WTC11 (cell line): ENCODE measurements around the gene NOX5. TPM values are rescaled to one million over a fixed set of nuclear protein-coding genes. Genes with fewer than 3 reads are reported as not detected.

ENCODE experiments used
- ATAC-seq: fragments of 200-7000 bp; cut with Tn5 transposase; 2 replicates; pipeline ENCODE4 v1.10.0; 2021; ENCODE audit warnings: mild to moderate bottlenecking, moderate library complexity
- CTCF ChIA-PET: fragments of 300-600 bp; sonication (Branson Sonifier 250); formaldehyde crosslinking; loops from one replicate; lab custom pipeline; 2021; ENCODE audit warnings: antibody characterized with exemption; lab: Charles Lee
- POLR2A ChIA-PET: fragments of 350-600 bp; sonication (Branson Sonifier 250); formaldehyde crosslinking; loops from one replicate; lab custom pipeline; 2021; ENCODE audit warnings: antibody characterized with exemption; lab: Charles Lee
- DNase-seq: peaks from one replicate; pipeline ENCODE4 v3.0.0; 2021; ENCODE audit warnings: low spot score
- H3K27ac Mint-ChIP-seq: 2 replicates; pipeline ENCODE4 v1.8.0; 2021; ENCODE audit warnings: mixed read lengths
- H3K27me3 Mint-ChIP-seq: 2 replicates; pipeline ENCODE4 v1.8.0; 2021; ENCODE audit warnings: low read depth, mild to moderate bottlenecking, moderate library complexity, mixed read lengths
- H3K36me3 Mint-ChIP-seq: 2 replicates; pipeline ENCODE4 v1.8.0; 2021; ENCODE audit warnings: mixed read lengths
- H3K4me1 Mint-ChIP-seq: 2 replicates; pipeline ENCODE4 v1.8.0; 2022; ENCODE audit warnings: mixed read lengths
- H3K4me3 Mint-ChIP-seq: 2 replicates; pipeline ENCODE4 v1.8.0; 2021; ENCODE audit warnings: mild to moderate bottlenecking, moderate library complexity, mixed read lengths
- H3K9me3 Mint-ChIP-seq: 2 replicates; pipeline ENCODE4 v1.8.0; 2021; ENCODE audit warnings: mixed read lengths
- CREM ChIP-seq: sonication (generic); formaldehyde crosslinking; IDR thresholded peaks from 2 replicates; pipeline ENCODE4 v1.8.1; 2022; ENCODE audit warnings: mild to moderate bottlenecking, missing genetic modification reagents, moderate library complexity
- FOXJ3 ChIP-seq: sonication (generic); formaldehyde crosslinking; IDR thresholded peaks from 2 replicates; pipeline ENCODE4 v1.9.0; 2021; ENCODE audit warnings: missing genetic modification reagents, mild to moderate bottlenecking, borderline replicate concordance
- FOXP1 ChIP-seq: sonication (generic); formaldehyde crosslinking; IDR thresholded peaks from 2 replicates; pipeline ENCODE4 v1.8.0; 2022; ENCODE audit warnings: missing genetic modification reagents, mild to moderate bottlenecking, moderate library complexity, borderline replicate concordance
- NFE2L1 ChIP-seq: sonication (generic); formaldehyde crosslinking; IDR thresholded peaks from 2 replicates; pipeline ENCODE4 v1.8.1; 2023; ENCODE audit warnings: missing genetic modification reagents
- NFYB ChIP-seq: sonication (generic); formaldehyde crosslinking; conservative IDR thresholded peaks from 2 replicates; pipeline ENCODE4 v1.8.0; 2022; ENCODE audit warnings: low read depth, missing genetic modification reagents
- NR3C1 ChIP-seq: sonication (generic); formaldehyde crosslinking; conservative IDR thresholded peaks from 2 replicates; pipeline ENCODE4 v1.8.1; 2023; ENCODE audit warnings: low read depth, mild to moderate bottlenecking, missing genetic modification reagents
- OVOL2 ChIP-seq: fragments of 250-450 bp; sonication (Bioruptor Pico); IDR thresholded peaks from 2 replicates; pipeline ENCODE4 v1.9.0; 2021; ENCODE audit warnings: mild to moderate bottlenecking, borderline replicate concordance
- PRRX2 ChIP-seq: fragments of 250-450 bp; sonication (Bioruptor Pico); IDR thresholded peaks from 2 replicates; pipeline ENCODE4 v1.8.0; 2021; ENCODE audit warnings: mild to moderate bottlenecking
- ZNF121 ChIP-seq: sonication (generic); formaldehyde crosslinking; IDR thresholded peaks from 2 replicates; pipeline ENCODE4 v1.8.0; 2023; ENCODE audit warnings: missing genetic modification reagents
- ZNF671 ChIP-seq: fragments of 250-450 bp; sonication (Bioruptor Pico); IDR thresholded peaks from 2 replicates; pipeline ENCODE4 v1.8.0; 2021; ENCODE audit warnings: mild to moderate bottlenecking
- total RNA-seq: library from RNA; stranded (reverse); gene quantifications from 3 replicates; pipeline ENCODE4 v1.2.3, GENCODE V29; 2021
- TF ChIP-seq, protein P1 (sequence below): fragments of 200-600 bp; IDR thresholded peaks from 2 replicates; pipeline ENCODE4 v1.8.0; 2022; ENCODE audit warnings: antibody characterized with exemption
- TF ChIP-seq, protein P2 (sequence below): fragments of 250-450 bp; sonication (Bioruptor Pico); IDR thresholded peaks from 2 replicates; pipeline ENCODE4 v2.1.2; 2022; ENCODE audit warnings: mild to moderate bottlenecking, moderate library complexity
- TF ChIP-seq, protein P3 (sequence below): fragments of 250-450 bp; sonication (Bioruptor Pico); IDR thresholded peaks from 2 replicates; pipeline ENCODE4 v1.8.0; 2021; ENCODE audit warnings: mild to moderate bottlenecking
- TF ChIP-seq, protein P4 (sequence below): sonication (generic); formaldehyde crosslinking; conservative IDR thresholded peaks from 2 replicates; pipeline ENCODE4 v1.8.1; 2023; ENCODE audit warnings: mild to moderate bottlenecking, low read depth, missing genetic modification reagents, moderate library complexity
- TF ChIP-seq, protein P5 (sequence below): sonication (generic); formaldehyde crosslinking; IDR thresholded peaks from 2 replicates; pipeline ENCODE4 v1.8.1; 2023; ENCODE audit warnings: mild to moderate bottlenecking, missing genetic modification reagents, moderate library complexity
- TF ChIP-seq, protein P6 (sequence below): sonication (generic); formaldehyde crosslinking; IDR thresholded peaks from 2 replicates; pipeline ENCODE4 v1.8.0; 2022; ENCODE audit warnings: mild to moderate bottlenecking, missing genetic modification reagents
- TF ChIP-seq, protein P7 (sequence below): sonication (generic); formaldehyde crosslinking; IDR thresholded peaks from 2 replicates; pipeline ENCODE4 v1.8.0; 2022; ENCODE audit warnings: missing genetic modification reagents

Gene NOX5
- total RNA-seq, 1 experiment from 2014 or later: not detected

DNA sequence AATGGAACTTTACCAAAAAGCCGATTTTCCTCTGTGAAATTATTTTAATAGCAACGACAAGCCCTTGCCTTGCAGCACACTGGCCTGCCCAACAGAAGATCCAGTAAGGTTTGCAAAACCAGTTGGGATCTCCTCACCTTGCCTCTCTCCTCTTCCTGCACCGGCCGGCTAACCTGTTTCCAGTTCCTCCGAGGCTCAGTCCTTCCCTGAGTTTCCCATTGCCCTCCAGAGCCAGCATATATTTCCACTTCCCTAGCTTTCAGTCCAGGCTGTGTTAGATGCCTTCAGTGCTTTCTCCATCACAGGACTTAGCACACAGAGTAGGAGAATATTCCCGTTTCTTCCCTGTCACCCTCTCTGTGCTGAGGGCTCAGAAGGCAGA is 60.3 kb downstream of the NOX5 start:
- DNase-seq: no peak

DNA sequence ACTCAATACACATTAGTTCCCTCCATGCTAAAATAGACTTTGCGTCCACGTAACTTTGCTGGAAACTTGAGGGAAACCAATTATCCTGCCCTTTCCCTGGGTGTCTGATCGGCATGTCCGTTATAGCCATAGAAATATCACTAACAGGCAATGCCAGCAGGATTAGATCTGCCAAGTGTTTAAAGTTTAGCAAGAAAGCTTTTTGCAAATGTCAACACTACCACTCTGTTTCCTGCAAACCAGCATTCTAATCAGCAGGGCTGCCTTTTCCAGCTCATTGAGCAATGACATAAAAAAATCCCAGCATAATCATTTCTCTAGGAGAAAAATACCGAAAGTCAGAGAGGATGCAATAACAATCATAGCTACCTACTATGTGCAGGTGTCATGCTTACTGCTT is 60.9 kb downstream of the NOX5 start:
- Mint-ChIP-seq H3K4me1 (peaks cover 40% of the 10 kb centered on the region), H3K36me3 (peaks cover 8% of the 10 kb centered on the region), H3K27ac (no peak overlapping the region)
- ATAC-seq: no peak
- DNase-seq: no peak
- no peak for TF ChIP-seq PRRX2
- TF ChIP-seq, protein P1, sequence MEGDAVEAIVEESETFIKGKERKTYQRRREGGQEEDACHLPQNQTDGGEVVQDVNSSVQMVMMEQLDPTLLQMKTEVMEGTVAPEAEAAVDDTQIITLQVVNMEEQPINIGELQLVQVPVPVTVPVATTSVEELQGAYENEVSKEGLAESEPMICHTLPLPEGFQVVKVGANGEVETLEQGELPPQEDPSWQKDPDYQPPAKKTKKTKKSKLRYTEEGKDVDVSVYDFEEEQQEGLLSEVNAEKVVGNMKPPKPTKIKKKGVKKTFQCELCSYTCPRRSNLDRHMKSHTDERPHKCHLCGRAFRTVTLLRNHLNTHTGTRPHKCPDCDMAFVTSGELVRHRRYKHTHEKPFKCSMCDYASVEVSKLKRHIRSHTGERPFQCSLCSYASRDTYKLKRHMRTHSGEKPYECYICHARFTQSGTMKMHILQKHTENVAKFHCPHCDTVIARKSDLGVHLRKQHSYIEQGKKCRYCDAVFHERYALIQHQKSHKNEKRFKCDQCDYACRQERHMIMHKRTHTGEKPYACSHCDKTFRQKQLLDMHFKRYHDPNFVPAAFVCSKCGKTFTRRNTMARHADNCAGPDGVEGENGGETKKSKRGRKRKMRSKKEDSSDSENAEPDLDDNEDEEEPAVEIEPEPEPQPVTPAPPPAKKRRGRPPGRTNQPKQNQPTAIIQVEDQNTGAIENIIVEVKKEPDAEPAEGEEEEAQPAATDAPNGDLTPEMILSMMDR: no peak
- no peak for TF ChIP-seq ZNF671 (CRISPR knock-in tag)
- no peak for TF ChIP-seq ZNF121 (CRISPR knock-in tag)
- TF ChIP-seq NR3C1 (CRISPR knock-in tag): no peak
- TF ChIP-seq, protein P2, sequence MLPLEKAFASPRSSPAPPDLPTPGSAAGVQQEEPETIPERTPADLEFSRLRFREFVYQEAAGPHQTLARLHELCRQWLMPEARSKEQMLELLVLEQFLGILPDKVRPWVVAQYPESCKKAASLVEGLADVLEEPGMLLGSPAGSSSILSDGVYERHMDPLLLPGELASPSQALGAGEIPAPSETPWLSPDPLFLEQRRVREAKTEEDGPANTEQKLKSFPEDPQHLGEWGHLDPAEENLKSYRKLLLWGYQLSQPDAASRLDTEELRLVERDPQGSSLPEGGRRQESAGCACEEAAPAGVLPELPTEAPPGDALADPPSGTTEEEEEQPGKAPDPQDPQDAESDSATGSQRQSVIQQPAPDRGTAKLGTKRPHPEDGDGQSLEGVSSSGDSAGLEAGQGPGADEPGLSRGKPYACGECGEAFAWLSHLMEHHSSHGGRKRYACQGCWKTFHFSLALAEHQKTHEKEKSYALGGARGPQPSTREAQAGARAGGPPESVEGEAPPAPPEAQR (CRISPR knock-in tag): no peak
- no peak for TF ChIP-seq FOXJ3
- no peak for TF ChIP-seq FOXP1 (CRISPR knock-in tag)
- TF ChIP-seq, protein P3, sequence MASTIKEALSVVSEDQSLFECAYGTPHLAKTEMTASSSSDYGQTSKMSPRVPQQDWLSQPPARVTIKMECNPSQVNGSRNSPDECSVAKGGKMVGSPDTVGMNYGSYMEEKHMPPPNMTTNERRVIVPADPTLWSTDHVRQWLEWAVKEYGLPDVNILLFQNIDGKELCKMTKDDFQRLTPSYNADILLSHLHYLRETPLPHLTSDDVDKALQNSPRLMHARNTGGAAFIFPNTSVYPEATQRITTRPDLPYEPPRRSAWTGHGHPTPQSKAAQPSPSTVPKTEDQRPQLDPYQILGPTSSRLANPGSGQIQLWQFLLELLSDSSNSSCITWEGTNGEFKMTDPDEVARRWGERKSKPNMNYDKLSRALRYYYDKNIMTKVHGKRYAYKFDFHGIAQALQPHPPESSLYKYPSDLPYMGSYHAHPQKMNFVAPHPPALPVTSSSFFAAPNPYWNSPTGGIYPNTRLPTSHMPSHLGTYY (CRISPR knock-in tag): no peak
- TF ChIP-seq, protein P4, sequence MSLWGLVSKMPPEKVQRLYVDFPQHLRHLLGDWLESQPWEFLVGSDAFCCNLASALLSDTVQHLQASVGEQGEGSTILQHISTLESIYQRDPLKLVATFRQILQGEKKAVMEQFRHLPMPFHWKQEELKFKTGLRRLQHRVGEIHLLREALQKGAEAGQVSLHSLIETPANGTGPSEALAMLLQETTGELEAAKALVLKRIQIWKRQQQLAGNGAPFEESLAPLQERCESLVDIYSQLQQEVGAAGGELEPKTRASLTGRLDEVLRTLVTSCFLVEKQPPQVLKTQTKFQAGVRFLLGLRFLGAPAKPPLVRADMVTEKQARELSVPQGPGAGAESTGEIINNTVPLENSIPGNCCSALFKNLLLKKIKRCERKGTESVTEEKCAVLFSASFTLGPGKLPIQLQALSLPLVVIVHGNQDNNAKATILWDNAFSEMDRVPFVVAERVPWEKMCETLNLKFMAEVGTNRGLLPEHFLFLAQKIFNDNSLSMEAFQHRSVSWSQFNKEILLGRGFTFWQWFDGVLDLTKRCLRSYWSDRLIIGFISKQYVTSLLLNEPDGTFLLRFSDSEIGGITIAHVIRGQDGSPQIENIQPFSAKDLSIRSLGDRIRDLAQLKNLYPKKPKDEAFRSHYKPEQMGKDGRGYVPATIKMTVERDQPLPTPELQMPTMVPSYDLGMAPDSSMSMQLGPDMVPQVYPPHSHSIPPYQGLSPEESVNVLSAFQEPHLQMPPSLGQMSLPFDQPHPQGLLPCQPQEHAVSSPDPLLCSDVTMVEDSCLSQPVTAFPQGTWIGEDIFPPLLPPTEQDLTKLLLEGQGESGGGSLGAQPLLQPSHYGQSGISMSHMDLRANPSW: no peak
- TF ChIP-seq CREM (CRISPR knock-in tag): no peak
- TF ChIP-seq, protein P5, sequence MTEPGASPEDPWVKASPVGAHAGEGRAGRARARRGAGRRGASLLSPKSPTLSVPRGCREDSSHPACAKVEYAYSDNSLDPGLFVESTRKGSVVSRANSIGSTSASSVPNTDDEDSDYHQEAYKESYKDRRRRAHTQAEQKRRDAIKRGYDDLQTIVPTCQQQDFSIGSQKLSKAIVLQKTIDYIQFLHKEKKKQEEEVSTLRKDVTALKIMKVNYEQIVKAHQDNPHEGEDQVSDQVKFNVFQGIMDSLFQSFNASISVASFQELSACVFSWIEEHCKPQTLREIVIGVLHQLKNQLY: no peak
- no peak for TF ChIP-seq NFE2L1
- TF ChIP-seq, protein P6, sequence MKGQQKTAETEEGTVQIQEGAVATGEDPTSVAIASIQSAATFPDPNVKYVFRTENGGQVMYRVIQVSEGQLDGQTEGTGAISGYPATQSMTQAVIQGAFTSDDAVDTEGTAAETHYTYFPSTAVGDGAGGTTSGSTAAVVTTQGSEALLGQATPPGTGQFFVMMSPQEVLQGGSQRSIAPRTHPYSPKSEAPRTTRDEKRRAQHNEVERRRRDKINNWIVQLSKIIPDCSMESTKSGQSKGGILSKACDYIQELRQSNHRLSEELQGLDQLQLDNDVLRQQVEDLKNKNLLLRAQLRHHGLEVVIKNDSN (CRISPR knock-in tag): no peak
- TF ChIP-seq OVOL2 (CRISPR knock-in tag): no peak
- TF ChIP-seq, all 79 proteins: peak for 0
- CTCF ChIA-PET: interaction anchor here (1.0 to 1.2 kb wide), 6 partner anchors 11 to 319 kb away, joined by 3 to 5 read pairs (median 4); partner anchors contain the start of gene GLCE
- H3K9me3 Mint-ChIP-seq: peaks cover 17% of the 10 kb centered on the region
- POLR2A ChIA-PET: no interaction called here
- peaks cover 24% of the 10 kb centered on the region for H3K27me3 Mint-ChIP-seq
- peak overlapping the region; percentile 76; the same call in 1 of the 2 replicates for H3K4me3 Mint-ChIP-seq

More for the DNA sequence above, 60.3 kb downstream of the NOX5 start:
- H3K9me3 Mint-ChIP-seq: peaks cover 24% of the 10 kb centered on the region
- ChIA-PET POLR2A (no interaction called here), CTCF (interaction anchor here (1.0 to 1.2 kb wide), 5 partner anchors 10 to 320 kb away, joined by 3 to 5 read pairs (median 4); no protein-coding TSS in a partner anchor)
- H3K4me1 Mint-ChIP-seq: peaks cover 36% of the 10 kb centered on the region
- TF ChIP-seq, protein P7, sequence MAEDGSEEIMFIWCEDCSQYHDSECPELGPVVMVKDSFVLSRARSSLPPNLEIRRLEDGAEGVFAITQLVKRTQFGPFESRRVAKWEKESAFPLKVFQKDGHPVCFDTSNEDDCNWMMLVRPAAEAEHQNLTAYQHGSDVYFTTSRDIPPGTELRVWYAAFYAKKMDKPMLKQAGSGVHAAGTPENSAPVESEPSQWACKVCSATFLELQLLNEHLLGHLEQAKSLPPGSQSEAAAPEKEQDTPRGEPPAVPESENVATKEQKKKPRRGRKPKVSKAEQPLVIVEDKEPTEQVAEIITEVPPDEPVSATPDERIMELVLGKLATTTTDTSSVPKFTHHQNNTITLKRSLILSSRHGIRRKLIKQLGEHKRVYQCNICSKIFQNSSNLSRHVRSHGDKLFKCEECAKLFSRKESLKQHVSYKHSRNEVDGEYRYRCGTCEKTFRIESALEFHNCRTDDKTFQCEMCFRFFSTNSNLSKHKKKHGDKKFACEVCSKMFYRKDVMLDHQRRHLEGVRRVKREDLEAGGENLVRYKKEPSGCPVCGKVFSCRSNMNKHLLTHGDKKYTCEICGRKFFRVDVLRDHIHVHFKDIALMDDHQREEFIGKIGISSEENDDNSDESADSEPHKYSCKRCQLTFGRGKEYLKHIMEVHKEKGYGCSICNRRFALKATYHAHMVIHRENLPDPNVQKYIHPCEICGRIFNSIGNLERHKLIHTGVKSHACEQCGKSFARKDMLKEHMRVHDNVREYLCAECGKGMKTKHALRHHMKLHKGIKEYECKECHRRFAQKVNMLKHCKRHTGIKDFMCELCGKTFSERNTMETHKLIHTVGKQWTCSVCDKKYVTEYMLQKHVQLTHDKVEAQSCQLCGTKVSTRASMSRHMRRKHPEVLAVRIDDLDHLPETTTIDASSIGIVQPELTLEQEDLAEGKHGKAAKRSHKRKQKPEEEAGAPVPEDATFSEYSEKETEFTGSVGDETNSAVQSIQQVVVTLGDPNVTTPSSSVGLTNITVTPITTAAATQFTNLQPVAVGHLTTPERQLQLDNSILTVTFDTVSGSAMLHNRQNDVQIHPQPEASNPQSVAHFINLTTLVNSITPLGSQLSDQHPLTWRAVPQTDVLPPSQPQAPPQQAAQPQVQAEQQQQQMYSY: peak; percentile 91
- TF ChIP-seq NFYB (CRISPR knock-in tag) (no peak), ZNF121 (CRISPR knock-in tag) (peak; percentile 29; the same call in 1 of the 2 replicates)
- H3K27ac Mint-ChIP-seq: peak overlapping the region; percentile 51; the same call in 1 of the 2 replicates
- H3K36me3 Mint-ChIP-seq: peaks cover 14% of the 10 kb centered on the region
- H3K27me3 Mint-ChIP-seq: peaks cover 24% of the 10 kb centered on the region
- peak; percentile 81 for ATAC-seq
- peak overlapping the region; percentile 76 for H3K4me3 Mint-ChIP-seq
